Activated CD4-positive, alpha-beta T cell treated with anti-CD3 and anti-CD28 coated beads for 4 hours (primary cell): ENCODE measurements around the gene IL34.

Experiments
- DNase-seq, 2 donors: peaks; one replicate each; pipeline ENCODE4 v3.0.0-alpha.2; 2020

Gene IL34

GRCh38 chr16:70678898-70679670 is 32.7 kb downstream of the IL34 start:
- DNase-seq, result no peak

GRCh38 chr16:70679671-70680494 is 33.5 kb downstream of the IL34 start:
- DNase-seq, result no peak

GRCh38 chr16:70680495-70681381 is 34.4 kb downstream of the IL34 start:
- DNase-seq, result no peak

GRCh38 chr16:70681382-70682238 is 35.3 kb downstream of the IL34 start:
- no peak for DNase-seq

- no peak for DNase-seq
Observed at GRCh38 chr16:70682239-70683145, 36.1 kb downstream of the IL34 start.

GRCh38 chr16:70683146-70683944 is 37.0 kb downstream of the IL34 start:
- DNase-seq, result no peak

- DNase-seq, result no peak
Observed at GRCh38 chr16:70684146-70685060, 38.0 kb downstream of the IL34 start.

GRCh38 chr16:70685061-70685937 is 38.9 kb downstream of the IL34 start:
- DNase-seq, result no peak

GRCh38 chr16:70685938-70686375 is 39.6 kb downstream of the IL34 start, which contains the start of gene MTSS2:
MTSS2 (minus strand) TSS chr16:70686053; CDS start chr16:70685791, 262 bp downstream.
- DNase-seq, result no peak

GRCh38 chr16:70686376-70687101 is 40.2 kb downstream of the IL34 start:
- DNase-seq, result no peak

- no peak for DNase-seq
Observed at GRCh38 chr16:70687102-70687511, 40.7 kb downstream of the IL34 start.

GRCh38 chr16:70687671-70688245 is 41.4 kb downstream of the IL34 start:
- no peak for DNase-seq

GRCh38 chr16:70688246-70688742 is 41.9 kb downstream of the IL34 start:
- no peak for DNase-seq

- no peak for DNase-seq
Observed at GRCh38 chr16:70689035-70689969, 42.9 kb downstream of the IL34 start.
